Activated CD4-positive, alpha-beta T cell treated with anti-CD3 and anti-CD28 coated beads, Interleukin-2, amount 50 U/mL, for 4 hours (primary cell): ENCODE data around the gene IDH1.
"Not testable (repeated sequence)": the region's sequence is repeated elsewhere in the genome, so short reads cannot be mapped to it uniquely, and the experiment has no call there.

Source experiments
- DNase-seq, 2 experiments: peaks; one replicate each; pipeline ENCODE4 v3.0.0-alpha.2; 2020

IDH1 gene

GRCh38 chr2:208256192-208256782 is 1.4 kb upstream of the IDH1 start:
- DNase-seq: no peak

DNA sequence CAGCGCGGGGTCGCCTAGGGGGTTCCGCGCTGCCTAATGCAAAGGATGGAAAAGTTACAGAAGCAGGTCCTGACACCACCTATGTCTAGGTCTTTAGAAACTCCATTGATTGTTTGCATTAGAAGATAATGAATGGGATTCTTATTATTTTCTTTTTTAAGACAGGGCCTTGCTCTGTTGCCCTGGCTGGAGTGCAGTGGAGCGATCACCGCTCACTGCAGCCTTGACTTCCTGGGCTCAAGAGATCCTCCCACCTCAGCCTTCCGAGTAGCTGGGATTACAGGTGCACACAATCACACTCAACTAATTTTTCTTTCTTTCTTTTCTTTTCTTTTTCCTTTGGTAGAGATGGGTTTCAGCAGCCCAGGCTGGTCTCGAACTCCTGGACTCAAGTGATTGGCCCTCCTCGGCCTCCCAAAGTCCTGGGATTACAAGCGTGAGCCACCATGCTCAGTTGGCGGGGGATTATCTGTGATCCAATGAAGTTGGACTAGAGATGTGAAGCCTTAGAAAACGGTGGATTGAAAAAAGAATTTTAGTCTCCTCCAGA is 761 bp upstream of the IDH1 start:
- no peak for DNase-seq

DNA sequence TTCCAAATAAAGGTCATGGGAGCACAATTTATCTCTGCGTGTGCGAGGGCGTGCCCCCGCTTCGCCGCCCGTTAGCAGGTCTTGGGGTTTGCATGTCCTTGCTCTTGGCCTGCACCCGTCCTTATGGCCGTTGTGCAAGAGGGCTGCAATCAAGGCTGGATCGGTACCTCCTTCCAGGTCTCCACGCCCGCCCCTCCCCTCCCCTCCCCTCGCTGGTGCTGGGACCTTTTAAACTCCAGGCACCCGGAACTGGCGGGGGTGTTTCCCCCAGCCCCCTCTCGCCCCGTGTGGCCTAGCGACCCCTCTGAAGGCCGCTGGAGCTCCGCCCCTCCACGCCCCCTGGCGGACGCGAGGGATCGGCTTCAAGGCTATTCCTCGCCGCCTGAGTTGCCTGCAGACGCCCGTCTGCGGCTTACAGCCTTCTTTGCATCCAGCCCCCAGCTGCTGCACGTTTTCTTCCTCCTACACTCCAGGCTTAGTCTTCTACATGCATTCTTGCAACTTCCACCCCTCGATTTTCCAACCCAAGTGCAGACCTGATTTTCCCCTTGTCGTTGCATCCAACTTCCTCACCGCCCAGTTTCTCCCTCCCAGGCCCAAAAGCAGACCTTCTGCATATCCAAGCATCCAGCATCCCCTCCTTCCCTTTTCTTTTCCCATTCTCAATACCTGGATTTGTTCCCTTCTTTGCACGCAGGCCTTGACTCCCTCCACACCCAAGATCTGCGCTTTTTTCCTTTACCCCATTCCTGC is 577 bp downstream of the IDH1 start:
- DNase-seq: peak; percentile 68 to 70

DNA sequence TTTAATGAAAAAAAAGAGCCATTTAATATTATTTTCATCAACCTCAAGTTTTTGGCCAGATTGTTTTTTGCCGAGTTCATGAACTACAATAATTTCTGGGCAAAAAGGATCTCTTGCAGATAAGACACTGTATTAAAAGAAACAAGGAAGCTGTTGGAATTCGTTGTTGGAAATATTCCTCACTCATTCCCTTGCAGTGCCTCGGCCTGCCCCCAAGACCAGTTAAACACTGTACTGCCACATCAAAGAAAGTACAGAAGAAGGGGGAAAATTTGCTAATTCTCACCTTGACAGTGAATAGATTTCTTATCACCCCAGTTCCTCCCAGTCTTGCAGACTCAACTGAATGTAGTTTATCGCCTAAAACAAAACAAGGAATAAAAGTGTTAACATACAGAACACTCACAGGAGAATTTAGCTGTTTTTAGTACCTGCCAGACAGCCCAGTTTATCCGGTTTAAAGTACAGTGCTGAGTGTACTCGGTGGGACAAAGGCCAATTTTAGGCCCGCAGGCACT is 1.2 kb downstream of the IDH1 start:
- no peak for DNase-seq

GRCh38 chr2:208252716-208253492 is 2.0 kb downstream of the IDH1 start:
- DNase-seq: no peak

- DNase-seq: no peak
Observed at GRCh38 chr2:208251098-208251497, 3.8 kb downstream of the IDH1 start.

DNA sequence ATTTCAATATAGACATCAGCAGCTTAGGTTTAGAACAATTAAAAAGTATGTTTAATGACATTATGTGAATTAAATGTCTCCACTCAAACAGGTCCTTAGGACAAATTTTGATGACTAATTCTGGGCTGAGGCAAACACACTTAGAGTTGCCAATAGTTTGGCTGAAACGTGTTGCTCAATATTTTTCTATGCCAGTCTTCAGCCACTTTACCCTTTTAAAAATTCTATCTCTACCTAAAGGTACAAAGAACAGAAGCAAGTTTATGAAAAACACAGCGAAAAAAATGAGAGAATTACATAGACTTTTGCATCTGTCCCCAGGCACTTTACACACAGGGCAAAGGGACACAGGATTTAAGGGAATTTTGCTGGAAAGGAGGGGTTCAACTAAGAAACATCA is 4.5 kb downstream of the IDH1 start:
- no peak for DNase-seq

GRCh38 chr2:208249296-208249695 is 5.6 kb downstream of the IDH1 start:
- no peak for DNase-seq

GRCh38 chr2:208248601-208249000 is 6.3 kb downstream of the IDH1 start:
- DNase-seq: no peak

DNA sequence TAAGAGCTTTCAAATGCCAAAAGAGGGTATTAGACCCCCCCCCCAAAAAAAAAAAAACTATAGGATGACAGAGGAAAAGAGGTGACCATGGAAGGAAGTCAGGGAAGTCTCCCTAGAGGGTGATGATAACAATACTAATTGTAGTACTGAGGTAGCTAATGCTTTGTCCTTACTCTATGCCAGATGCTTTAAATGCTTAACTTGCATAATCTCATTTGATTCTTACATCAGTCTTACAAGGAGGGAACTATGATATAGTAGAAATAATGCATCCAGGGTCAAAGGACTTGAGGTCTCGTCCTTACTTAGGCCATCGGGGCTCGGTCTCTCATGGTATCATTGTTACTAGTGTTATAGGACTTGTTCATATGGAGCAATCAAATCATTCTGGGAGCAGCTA is 9.1 kb downstream of the IDH1 start:
- DNase-seq: no peak

- DNase-seq: no peak
Observed at GRCh38 chr2:208244422-208244821, 10.4 kb downstream of the IDH1 start.

- DNase-seq: no peak
Observed at GRCh38 chr2:208240619-208241209, 14.2 kb downstream of the IDH1 start.

- no peak for DNase-seq
Observed at GRCh38 chr2:208239770-208240493, 14.9 kb downstream of the IDH1 start.

GRCh38 chr2:208235860-208236259 is 19.0 kb downstream of the IDH1 start:
- no peak for DNase-seq

- DNase-seq: no peak
Observed at GRCh38 chr2:208234786-208235185, 20.1 kb downstream of the IDH1 start.

DNA sequence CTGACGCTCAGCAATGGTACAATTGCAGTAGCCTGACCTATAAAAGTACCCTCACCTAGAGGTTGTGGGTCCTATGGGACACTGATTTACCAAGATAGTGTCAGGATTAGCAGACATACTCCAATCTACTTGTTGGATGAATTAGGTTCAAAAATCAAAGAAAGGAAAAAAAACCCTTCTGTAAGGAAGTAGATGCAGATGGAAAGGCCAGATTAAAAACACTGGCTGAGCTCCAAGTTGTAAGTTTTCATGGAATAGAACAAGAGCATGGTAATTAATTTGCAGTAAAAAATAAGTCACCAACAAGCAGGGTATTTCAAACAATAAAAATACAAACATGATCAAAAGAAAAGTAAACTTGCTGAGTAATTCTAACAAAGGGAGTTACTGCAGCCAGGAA is 26.4 kb downstream of the IDH1 start:
- DNase-seq: no peak

- no peak for DNase-seq
Observed at GRCh38 chr2:208227581-208228232, 27.2 kb downstream of the IDH1 start.

GRCh38 chr2:208224802-208225201 is 30.1 kb downstream of the IDH1 start:
- DNase-seq: no peak

GRCh38 chr2:208222351-208222750 is 32.5 kb downstream of the IDH1 start:
- no peak for DNase-seq

DNA sequence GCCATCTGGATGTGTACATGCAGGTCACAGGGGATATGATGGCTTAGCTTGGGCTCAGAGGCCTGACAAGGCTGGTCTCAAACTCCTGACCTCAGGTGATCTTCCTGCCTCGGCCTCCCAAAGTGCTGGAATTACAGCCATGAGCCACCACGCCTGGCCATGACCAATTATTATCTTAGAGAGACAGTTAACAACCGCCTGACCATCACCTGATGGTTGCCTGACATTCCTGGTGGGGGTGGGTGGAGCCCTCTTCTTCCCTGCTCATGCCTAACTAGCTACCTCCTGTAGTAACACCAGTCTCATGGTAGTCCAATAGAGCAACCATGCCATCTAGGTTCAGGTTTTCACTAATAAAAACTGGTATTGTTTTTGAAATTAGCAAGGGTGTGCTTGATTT is 33.0 kb downstream of the IDH1 start:
- not testable (repeated sequence) for DNase-seq

- DNase-seq: no peak
Observed at GRCh38 chr2:208210688-208211451, 44.0 kb downstream of the IDH1 start.
